Tibial artery (tissue), 4 donors: ENCODE measurements around the gene FCSK.

Source experiments
- DNase-seq, 2 donors: peaks; one replicate each; pipeline ENCODE4 v3.0.0-alpha.2; 2019
- H3K27ac ChIP-seq, 2 donors: fragments of 200-600 bp; sonication (generic) in 1 of 2; 1 replicate in 1 of 2; 2 replicates in 1 of 2; pipeline ENCODE4 v1.5.1; 2018 to 2019; ENCODE audit warnings: mild to moderate bottlenecking in 1 of 2
- H3K27me3 ChIP-seq, 2 donors: fragments of 200-600 bp; sonication (generic) in 1 of 2; one replicate each; pipeline versions ENCODE4 v1.5.1 to v1.6.0; 2016 to 2019
- H3K36me3 ChIP-seq, 3 donors: fragments of 200-600 bp; sonication (generic) in 2 of 3; one replicate each; pipeline ENCODE4 v1.5.1; 2016 to 2019; ENCODE audit warnings: mild to moderate bottlenecking in 2 of 3
- H3K4me1 ChIP-seq, 4 donors: fragments of 200-600 bp; sonication (generic) in 2 of 4; 1 replicate in 3 of 4; 2 replicates in 1 of 4; pipeline ENCODE4 v1.5.1; 2016 to 2019
- H3K4me3 ChIP-seq, 2 donors: fragments of 200-600 bp; sonication (generic) in 1 of 2; 1 replicate in 1 of 2; 2 replicates in 1 of 2; pipeline ENCODE4 v1.5.1; 2018 to 2019; ENCODE audit warnings: mild to moderate bottlenecking in 2 of 2
- H3K9me3 ChIP-seq, 3 donors: fragments of 200-600 bp; sonication (generic) in 1 of 3; one replicate each; pipeline ENCODE4 v1.5.1; 2016 to 2019
- intact Hi-C: fragments of 100-400 bp; cut with DNase I; formaldehyde crosslinking; loops from one replicate; pipeline ENCODE4 v1.15.0; 2023; ENCODE audit warnings: low total_unique reads
- TF ChIP-seq, protein P1 (sequence below), 2 experiments: fragments of 200-600 bp in 1 of 2; fragments of 450-650 bp in 1 of 2; IDR thresholded peaks; one replicate each; pipeline ENCODE4 v1.5.1; 2017 to 2019; ENCODE audit warnings: antibody characterized with exemption in 2 of 2, mild to moderate bottlenecking in 1 of 2, moderate library complexity in 1 of 2

FCSK gene

DNA sequence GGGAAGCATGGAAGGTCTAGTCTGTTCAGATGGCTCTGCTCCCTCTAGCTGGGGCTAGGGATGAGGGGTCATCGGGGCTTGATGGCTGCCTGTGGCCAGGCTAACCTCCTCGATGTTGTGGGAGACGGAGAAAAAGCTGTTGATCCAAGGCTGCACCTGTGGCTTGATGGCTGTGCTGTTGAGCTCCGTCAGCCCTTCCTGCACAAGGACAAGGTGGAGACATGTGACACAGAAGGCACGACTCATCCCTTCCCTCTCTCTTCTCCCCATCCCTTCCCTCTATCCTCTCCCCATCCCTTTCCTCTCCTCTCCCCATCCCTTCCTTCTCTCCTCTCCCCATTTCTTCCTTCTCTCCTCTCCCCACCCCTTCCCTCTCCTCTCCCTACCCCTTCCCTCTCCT lies 28.2 kb downstream of the FCSK start:
- TF ChIP-seq, protein P1, sequence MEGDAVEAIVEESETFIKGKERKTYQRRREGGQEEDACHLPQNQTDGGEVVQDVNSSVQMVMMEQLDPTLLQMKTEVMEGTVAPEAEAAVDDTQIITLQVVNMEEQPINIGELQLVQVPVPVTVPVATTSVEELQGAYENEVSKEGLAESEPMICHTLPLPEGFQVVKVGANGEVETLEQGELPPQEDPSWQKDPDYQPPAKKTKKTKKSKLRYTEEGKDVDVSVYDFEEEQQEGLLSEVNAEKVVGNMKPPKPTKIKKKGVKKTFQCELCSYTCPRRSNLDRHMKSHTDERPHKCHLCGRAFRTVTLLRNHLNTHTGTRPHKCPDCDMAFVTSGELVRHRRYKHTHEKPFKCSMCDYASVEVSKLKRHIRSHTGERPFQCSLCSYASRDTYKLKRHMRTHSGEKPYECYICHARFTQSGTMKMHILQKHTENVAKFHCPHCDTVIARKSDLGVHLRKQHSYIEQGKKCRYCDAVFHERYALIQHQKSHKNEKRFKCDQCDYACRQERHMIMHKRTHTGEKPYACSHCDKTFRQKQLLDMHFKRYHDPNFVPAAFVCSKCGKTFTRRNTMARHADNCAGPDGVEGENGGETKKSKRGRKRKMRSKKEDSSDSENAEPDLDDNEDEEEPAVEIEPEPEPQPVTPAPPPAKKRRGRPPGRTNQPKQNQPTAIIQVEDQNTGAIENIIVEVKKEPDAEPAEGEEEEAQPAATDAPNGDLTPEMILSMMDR (IDR thresholded peaks at IDR 0.05), result no peak
- DNase-seq, result no peak

DNA sequence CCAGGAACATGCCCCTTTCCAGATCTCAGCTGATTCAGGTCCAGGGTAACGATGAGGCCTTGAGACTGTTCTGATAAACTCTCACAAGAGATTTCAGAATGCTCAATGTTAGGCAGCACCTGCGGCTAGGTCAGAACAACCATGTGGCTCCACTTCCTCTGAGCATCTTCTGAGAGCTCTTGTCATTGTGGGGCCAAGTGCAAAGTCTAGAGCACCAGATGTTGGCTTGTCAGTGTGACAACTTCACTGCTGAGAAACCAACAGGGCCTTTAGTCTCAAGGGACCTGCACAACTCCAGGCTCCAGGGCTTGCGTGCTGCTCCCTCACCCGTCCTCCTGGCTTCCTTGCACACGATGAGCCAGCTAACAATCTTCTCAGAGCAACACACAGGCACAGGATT lies 29.0 kb downstream of the FCSK start:
- no peak for DNase-seq
- Histone ChIP-seq H3K27ac (no peak overlapping the region), H3K4me3 (no peak overlapping the region), H3K36me3 (peaks cover 24 to 98% (median 61%) of the 10 kb centered on the region in 3 donors), H3K27me3 (no peaks in the 10 kb centered on the region), H3K4me1 (peaks cover 0 to 7% (median 0%) of the 10 kb centered on the region in 4 donors), H3K9me3 (no peaks in the 10 kb centered on the region)
- intact Hi-C loops, result no loop called here
- TF ChIP-seq, protein P1 (IDR thresholded peaks at IDR 0.05), result no peak

More for the DNA sequence above, 28.2 kb downstream of the FCSK start:
- Histone ChIP-seq H3K9me3 (no peaks in the 10 kb centered on the region), H3K36me3 (peaks cover 16 to 98% (median 67%) of the 10 kb centered on the region in 3 donors), H3K27ac (peak overlapping the region in 1 of 2 donors; percentile 16), H3K27me3 (no peaks in the 10 kb centered on the region), H3K4me3 (no peak overlapping the region), H3K4me1 (peaks cover 0 to 7% (median 0%) of the 10 kb centered on the region in 4 donors)
- intact Hi-C loops, result no loop called here

DNA sequence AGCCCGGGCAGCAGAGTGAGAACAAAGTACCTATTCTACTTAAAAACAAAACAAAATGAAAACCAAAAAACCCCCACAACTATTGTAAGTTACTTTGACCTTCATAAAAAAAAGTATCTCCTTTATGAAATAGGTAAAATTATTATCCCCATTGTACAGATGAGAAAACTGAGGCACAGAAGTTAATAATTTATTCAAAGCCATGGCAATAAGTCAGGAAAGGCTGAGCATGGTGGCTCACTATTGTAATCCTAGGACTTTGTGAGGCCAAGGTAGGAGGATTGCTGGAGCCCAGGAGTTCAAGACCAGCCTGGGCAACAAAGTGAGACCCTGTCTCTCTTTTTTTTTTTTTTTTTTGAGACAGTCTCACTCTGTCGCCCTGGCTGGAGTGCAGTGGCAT lies 30.5 kb downstream of the FCSK start:
- no peak overlapping the region for H3K27ac ChIP-seq
- TF ChIP-seq, protein P1 (IDR thresholded peaks at IDR 0.05), result no peak
- no peak overlapping the region for H3K4me3 ChIP-seq
- no peaks in the 10 kb centered on the region for H3K9me3 ChIP-seq
- H3K4me1 ChIP-seq, result peaks cover 0 to 7% (median 0%) of the 10 kb centered on the region in 4 donors
- intact Hi-C loops, result no loop called here
- H3K27me3 ChIP-seq, result no peaks in the 10 kb centered on the region
- peaks cover 28 to 98% (median 56%) of the 10 kb centered on the region in 3 donors for H3K36me3 ChIP-seq
- DNase-seq, result no peak

DNA sequence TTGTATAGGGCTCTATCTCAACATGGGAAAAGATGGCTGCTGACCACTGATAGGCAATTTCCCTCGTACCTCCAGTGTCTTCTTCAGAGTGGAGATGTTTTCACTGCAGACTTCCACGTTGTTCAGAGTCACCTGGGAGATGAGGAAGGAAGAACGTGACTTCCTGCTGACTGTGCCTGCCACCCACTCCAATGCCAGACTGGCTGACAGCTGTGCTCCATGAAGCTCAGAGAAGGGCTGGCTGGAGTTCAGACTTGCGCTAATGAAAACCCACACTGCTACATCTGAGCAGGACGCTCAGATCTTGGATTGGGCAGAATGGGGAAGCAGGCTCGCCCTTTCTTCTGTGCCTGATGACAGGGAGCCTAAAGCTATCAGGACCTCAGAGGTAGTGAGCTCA lies 35.9 kb downstream of the FCSK start:
- Histone ChIP-seq H3K4me3 (no peak overlapping the region), H3K4me1 (no peaks in the 10 kb centered on the region), H3K9me3 (no peaks in the 10 kb centered on the region), H3K27me3 (no peaks in the 10 kb centered on the region), H3K27ac (no peak overlapping the region), H3K36me3 (peaks cover 44 to 97% (median 68%) of the 10 kb centered on the region in 3 donors)
- intact Hi-C loops, result no loop called here
- TF ChIP-seq, protein P1 (IDR thresholded peaks at IDR 0.05), result no peak
- no peak for DNase-seq

DNA sequence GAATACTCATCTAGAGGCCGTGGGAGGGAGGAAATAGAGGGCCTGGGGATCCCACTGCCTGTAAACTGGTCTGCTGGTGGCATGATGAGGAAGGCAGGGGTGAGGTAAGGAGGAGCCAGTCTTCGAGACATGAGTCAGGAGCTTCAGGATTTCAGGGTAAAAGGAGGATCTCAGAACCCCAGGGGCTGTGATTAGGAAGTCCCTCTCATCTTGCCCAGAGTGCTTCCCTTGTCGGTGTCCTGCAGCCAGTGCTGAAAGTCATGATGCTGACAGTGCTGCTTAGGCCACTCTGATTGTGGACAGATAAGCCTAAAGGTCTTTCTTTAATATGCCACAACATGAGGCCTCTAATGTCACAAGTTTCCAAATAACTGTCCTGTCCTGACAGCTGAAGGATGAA lies 39.4 kb downstream of the FCSK start:
- H3K4me1 ChIP-seq, result no peaks in the 10 kb centered on the region
- TF ChIP-seq, protein P1 (IDR thresholded peaks at IDR 0.05), result no peak
- no peaks in the 10 kb centered on the region for H3K9me3 ChIP-seq
- no peak overlapping the region for H3K27ac ChIP-seq
- intact Hi-C loops, result no loop called here
- no peak for DNase-seq
- no peak overlapping the region for H3K4me3 ChIP-seq
- peaks cover 55 to 93% (median 91%) of the 10 kb centered on the region in 3 donors for H3K36me3 ChIP-seq
- H3K27me3 ChIP-seq, result no peaks in the 10 kb centered on the region
